Ramos (cell line): Measurements from ENCODE around the gene ERC2.

ENCODE experiments used
- in situ Hi-C: fragments of 300-500 bp; cut with MboI; formaldehyde crosslinking; loops from one replicate; pipeline ENCODE4 v1.14.3; 2022; ENCODE audit warnings: low sequenced_read_pairs; ENCODE audit not compliant: unreplicated experiment

ERC2 gene

DNA sequence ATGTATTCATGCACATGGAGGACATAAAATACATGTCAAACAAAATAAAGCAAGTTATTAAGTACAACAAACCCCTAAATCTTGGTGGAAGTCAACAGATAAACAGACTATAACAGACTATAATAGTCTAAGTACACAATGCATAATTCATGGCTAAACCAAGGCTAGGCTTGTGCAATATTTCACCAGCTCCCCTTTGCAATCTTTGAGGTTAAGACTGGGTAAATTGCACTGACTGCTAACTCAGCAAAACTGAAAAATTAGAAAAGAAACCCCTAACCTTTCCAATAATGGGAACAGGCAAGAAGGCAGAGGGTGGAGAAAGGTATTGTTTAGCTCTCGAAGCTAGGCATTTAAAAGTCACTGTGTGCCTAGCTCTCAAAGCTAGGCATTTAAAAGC, 676.3 kb downstream of the ERC2 start:
- in situ Hi-C loops = no loop called here

DNA sequence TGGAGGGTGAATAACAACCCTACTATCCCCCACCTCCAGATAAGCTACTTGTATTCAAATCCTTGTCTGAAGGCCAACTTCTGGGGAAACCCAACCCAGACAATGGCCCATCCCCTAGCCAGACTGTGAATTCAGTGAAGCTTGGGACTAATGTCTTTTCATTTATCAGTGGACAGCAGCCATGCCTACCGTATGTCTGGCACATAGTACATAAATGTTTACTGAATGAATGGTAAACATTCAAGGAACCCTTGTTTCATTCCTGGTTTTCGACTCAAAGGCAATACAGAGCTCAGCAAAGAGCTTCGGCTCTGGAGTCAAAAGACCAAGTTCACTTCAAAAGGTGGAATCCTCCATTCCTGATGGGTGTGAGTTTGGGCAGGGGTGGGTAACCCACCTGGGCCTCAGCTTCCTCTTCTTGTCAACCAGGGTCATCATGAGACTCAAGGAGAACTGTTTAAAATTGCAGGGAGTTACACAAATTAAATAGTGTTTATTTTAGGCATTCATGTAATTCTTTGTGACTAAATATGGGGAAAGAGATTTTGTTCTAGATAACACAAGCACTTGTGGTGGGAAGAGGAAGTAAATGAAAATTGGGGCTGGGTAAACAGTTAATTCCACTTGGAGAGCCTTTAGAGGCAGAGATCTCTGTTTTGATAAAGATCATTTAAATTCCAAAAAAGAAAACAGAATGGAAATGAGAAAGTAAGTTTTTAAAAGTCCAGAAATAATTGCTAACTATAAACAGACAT, 677.5 kb downstream of the ERC2 start:
- in situ Hi-C loops = no loop called here

DNA sequence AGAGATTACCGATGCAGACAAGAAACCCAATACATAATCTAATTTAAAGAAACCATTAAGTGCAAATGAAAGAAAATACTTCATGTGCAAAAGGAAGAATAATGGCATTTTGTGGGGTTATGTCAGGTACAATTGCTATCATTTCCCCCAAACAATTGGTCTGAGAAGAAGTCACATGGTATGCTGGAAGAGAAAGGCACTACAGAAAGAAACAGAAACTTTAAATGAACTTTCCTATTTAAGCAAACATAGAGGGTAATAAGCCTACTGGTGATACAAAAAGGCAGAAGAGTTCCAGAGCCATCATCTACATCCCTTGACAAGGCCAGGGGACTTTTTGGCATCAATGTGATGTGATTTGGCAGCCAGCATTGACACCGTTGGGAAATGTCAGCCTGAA, 678.8 kb downstream of the ERC2 start:
- in situ Hi-C loops = no loop called here

DNA sequence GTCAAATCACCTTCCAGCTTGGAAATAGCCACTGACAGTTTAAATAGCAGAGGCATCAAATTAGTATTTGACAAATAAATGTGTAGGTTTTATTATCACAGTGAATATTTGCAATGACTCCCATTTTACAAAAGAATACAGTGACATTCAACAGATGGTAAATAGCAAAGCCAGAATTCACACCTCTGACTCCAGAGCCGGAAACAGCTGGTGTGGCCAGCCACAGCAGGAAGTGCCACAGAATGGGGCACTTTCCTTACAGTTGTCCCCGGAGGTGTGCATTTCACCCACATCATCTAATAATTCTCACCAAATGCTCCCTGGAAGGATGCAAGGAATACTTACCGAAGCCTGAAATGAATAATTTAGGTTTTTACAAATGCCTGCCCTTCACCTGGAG, 685.5 kb downstream of the ERC2 start:
- in situ Hi-C loops = no loop called here

DNA sequence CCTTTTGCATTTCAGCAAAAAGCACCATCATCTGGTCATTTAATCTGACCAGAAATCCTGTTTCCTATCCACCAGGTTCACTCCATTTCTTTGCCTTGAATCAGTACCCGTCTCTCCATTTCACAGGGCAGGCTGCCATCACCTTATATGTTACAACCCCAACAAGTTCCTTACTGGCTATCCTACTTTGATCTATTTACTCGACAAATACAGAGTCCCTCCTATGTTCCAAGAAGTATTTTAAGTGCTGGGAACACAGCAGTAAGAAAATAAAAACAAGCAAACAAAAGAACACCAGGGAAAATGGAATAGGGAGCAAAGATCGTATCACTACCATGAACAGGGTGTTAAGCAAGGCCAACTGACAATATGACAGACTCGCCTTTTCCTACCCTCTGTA, 685.9 kb downstream of the ERC2 start:
- in situ Hi-C loops = no loop called here

DNA sequence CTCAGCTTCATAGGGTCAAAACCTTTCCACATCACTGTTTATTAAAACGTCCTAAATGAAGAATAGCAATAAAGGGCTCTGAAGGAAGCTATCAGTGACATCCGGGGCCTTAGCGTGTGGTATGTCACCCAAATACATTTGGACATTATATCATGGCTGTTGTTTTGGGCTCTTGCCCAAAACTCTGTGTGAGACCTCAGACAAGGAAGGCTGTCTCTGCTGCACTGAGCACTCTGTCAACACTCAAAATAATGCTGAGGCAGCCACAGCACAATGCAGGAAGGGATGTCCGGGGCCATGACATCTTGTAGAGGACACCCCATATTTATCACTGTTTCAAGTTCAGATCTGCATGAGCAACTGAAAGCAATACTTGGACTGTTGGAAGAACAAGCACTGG, 687.4 kb downstream of the ERC2 start:
- in situ Hi-C loops = no loop called here

DNA sequence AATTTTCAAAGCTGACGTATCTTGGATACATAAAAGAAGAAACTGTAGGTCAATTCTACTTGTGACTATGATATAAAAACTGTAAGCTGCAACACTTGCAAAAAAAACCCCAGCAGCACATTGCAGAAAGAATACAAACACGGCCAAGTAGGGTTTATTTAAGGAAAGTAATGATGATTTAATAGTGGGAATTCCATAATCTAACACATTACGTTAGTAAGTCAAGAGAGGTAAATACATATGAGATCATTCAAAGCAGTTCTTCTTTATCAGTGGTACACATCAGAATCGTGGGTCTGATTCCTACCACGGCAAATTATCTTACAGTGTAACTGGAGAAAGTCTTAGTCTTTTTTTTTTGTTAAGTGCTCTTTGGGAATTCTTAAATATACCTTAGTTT, 688.7 kb downstream of the ERC2 start:
- in situ Hi-C loops = no loop called here

DNA sequence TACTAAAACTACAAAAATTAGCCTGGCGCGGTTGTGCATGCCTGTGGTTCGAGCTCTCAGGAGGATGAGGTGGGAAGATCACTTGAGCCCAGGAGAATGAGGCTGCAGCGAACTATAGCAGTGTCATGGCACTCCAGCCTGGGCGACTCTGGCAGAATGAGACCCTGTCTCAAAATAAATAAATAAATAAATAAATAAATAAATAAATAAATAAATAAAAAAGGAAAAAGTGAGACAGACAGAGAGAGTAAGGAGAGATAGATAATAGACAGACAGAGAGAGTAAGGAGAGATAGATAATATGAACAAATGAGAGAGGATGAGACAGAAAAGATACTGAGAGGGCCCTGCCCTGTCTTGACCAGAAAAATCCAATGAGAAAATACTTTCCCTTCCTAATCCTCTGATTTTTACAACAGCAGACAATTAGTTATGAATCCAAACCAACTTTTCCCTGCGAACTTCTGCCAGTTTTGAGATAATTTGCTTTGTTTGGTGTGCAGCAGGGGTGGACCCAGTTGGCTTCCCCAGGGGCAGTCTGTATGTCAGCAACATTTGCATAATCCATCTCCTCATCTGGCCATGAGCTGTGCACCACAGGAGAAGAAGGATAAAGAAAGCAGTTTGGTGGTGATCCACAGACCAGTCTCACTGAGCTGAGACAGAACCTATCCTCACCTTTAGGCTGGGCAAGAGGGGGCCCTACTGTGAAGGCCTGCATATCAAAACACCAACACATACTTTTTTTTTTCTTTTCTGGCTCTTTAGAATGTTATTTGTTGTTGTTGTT, 692.7 kb downstream of the ERC2 start:
- in situ Hi-C loops = no loop called here

DNA sequence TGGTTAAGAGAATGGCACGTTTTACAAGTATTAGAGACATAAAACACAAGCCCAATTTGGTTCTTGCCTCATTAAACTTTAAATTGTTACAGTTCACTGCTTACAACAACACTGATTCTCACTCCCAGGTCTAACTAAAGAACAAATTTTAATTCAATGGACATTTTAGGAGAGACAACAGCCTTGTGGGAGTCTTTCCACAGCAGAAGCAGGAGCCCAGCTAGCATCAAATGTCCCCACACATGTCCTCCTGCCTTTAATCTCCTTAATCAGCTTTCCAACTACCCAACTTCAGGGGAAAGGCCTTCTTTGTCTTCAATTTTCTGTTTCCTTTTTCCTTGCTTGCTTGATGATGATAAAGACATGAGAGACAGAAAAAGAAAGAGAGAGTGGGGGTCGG, 693.4 kb downstream of the ERC2 start:
- in situ Hi-C loops = no loop called here

DNA sequence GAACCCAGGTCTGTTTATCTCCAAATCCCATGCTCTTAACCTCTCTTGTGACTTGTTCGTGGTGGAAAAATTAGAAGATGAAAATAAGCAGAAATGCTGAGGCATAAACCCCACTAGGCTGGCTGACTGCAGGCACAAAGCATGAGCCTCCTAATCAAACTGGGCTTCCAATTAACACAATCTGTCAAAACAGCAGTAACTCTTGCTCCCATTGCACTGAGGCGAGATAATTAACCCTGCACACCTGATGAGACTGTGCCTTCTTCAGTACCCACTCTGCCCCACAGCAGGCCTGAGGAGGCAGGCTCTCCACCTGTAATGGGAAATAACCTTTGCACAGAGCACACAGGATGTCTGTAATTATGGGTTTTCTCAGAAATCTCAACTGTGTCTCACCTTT, 696.8 kb downstream of the ERC2 start:
- in situ Hi-C loops = no loop called here

DNA sequence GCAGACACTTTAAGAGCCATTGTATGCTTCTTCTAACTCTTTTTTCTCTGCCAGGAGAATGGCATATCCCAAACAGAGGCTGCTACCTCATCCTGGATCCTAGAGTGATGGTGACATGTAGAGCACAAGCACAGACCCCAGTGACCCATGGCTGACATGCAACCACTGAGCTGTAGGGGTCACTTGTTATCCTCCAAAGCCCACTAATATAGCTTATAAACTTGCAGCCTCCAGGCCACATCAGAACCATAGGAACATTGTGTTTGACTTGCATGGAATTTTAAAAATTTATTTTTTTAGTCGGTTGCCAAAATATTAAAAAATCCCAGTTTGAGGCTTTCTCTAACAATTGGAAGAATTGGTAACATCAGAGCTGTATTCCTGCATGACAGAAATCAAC, 698.2 kb downstream of the ERC2 start:
- in situ Hi-C loops = no loop called here

DNA sequence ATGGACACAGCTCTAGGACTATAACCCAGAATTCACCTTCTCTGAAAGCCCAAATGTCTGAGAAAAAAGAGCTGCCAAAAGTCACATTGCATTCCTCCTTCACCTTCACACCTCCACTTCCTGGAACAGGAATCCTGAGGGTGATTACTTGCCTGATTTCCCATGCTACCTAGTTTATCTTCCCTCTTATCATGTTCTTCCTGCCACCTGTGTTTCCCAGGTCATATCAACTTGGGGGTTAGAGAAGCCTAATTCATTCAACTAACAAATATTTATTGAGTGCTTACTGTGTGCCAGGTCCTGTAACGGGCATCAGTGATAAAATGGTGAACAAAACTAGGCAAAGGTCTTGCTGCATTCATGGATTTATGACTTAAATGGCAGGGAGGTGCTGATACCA, 701.5 kb downstream of the ERC2 start:
- in situ Hi-C loops = no loop called here

DNA sequence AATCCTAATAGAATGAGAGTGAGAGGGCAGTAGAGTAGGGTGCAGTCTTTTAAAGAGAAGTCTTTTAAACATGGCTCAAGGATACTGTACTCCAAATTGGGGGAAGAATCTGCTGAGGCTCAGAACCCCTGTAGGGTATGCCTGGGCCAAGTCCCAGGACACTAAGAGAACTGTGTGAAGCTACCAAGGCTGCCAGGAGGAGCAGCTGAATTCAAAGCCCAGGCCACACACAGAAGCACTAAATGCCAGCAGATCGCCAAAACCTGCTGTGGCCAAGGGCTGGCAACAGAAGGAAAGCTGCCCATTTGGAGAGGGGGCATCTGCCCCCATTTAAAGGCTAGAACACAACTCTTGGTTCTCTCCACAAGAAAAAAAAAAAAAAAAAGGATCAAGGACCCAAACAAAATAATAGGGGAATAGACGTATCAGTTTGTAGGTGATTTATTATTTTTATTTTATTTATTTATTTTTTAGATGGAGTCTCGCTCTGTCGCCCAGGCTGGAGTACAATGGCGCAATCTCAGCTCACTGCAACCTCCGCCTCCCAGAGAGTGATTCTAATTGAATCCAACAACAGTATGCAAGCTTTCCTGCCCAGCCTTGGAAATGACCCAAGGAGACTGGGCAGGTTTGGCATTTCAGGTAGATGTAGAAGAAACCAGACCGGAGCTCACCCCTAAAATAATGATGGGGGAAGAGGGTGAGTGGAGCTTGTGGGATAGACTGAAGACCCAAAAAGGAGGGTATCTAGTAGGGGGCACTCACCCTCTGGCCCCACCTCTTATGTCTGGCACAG, 702.2 kb downstream of the ERC2 start:
- in situ Hi-C loops = no loop called here

DNA sequence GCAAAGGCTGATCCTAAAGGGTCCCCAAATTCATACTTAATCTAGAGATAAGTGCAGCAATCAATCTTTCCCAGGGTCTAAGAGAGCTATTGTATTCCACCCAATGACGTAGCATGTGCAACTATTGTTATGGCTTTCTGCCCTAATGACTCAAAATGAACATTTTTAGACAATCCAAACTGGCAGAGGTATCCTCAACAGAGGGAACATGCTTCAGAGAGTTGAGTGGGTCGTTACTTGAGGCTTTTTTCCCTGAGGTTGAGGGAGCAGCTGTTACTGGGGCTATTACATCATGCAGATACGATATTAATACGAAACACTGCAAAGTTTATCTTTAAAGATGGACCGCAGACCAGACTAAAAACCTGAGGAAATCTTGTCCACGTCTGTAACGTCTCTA, 702.9 kb downstream of the ERC2 start:
- in situ Hi-C loops = no loop called here

DNA sequence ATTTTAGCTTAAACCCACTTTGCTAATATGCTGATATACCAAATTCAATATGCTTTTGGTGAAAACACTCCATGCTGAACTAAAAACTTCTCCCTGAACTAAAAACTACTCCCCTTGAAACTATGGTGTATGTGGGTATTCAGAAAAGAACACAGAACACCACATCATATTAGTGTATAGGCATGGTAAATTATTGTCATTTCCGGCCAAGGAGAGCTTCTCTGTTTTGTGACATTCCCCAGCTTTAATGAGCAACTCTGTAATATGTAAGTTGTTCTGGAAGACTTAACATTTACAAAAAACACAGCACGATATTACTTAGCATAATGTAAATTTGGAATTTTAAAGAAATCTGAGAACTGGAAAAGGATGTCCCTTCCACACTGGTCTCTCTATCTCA, 711.3 kb downstream of the ERC2 start:
- in situ Hi-C loops = no loop called here

DNA sequence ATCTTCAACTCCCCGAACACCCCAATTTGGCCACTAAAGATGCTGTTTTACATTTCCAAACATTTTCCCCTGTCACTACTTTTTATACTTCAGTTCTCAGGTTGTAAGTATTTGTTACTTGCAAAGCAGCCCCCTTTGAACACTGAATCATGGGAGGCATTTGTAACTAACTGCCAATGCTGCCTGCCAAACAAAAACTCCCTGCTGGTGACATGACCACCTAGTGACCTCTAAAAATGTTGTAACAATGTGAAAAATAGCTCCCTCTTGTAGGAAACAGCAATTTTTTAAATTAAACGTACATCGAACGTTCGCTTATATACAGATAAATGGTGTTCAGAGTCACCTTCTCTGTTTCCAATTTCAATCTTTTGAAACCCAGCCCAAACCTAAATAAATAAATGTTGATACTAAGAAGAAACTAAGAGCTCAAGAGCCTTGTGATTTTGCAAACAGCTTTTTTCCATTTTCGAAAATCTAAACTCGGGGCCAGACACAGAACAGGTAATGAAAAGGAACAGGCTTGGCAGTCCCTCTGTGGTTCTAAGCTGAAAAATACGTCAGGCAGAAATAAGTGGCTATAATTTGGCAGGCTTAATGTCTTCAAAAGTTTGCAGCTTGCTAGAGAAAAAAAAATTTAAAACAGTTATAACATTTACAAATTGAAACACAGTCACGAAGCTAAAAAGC, 712.6 kb downstream of the ERC2 start:
- in situ Hi-C loops = no loop called here

DNA sequence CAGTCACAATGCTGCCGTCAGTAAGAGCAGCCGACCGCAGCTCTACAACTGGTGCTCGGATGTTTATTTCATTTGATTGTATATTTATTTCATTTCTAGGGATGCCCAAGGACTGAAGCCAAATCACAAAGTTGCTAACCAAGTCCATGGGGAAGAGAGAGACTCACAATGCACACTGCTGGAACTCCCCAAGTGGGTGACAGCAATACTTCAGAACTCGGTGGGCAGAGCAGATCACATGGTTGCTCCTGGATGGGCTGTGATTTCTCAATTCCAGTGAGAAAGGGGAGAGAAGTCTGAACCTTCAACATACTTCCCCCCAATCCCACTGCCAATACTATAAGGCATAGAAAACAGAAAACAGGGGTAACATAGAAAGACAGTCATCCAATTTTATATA, 715.4 kb downstream of the ERC2 start:
- in situ Hi-C loops = no loop called here

DNA sequence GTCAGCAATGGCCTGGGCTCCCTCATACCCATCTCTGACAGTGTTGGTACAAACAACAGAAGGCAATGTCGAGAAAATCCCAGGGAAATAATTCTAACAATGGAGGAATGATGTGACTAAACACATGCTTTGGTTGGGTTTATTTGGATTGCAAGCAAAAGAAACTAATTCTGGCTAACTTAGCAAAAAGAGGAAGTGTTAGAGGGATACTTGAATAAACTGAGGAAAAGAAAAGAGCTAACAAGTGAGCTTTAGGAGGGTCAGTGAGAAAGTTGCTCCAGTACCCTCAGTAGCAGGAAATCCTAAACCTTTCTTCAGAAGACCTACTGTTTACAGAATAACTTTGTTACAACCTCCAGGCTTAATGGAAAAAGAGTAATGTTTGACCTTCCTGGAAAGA, 716.5 kb downstream of the ERC2 start:
- in situ Hi-C loops = no loop called here

DNA sequence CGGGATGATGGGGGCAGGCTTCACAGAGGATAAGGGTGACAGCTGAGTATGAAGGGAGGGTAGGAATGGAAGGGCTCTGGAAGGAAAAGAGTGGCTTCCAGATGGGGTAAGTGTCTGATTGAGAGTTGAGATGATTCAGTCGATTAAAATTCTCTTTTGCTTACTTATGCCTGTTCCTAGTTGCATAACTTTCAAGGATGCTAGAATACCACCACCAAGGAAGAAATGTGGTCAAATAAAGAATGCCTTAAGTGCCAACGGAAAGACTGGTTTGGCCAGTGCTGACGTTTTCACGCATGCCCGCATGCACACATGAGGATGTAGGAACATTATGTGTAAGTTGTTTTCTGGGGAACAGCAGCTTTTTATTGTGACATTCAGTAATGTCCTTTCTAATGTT, 717.7 kb downstream of the ERC2 start:
- in situ Hi-C loops = no loop called here

DNA sequence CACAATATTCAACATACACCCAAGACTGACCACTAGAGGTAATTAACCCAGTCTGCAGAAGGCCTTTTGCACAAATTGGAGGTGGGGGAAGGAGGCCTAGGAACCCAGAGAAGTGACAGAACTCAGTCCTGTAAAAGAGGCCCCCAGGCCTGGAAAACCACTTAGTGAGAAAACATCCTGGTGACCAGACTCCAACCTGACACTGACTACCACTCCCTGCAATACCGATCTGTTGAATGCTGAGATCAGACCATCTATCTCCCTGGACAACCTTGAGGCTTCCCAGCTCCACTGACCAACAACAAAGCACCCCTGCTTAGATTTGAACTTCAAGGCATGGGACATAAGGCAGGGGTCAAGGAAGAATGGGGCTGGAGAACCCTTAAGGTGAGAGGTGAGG, 719.2 kb downstream of the ERC2 start:
- in situ Hi-C loops = no loop called here
